Raji (cell line): ENCODE data around the gene LHFPL2.

Experiments used
- POLR2A ChIP-seq: IDR thresholded peaks from 2 replicates; pipeline ENCODE4 v1.6.1; 2011; ENCODE audit warnings: low read depth, low read length, control low read depth; ENCODE audit not compliant: insufficient read depth

LHFPL2 gene

GRCh38 chr5:78634229-78634628 is 14.3 kb downstream of the LHFPL2 start:
- no peak for TF ChIP-seq POLR2A

- no peak for TF ChIP-seq POLR2A
These were observed 14.9 kb downstream of the LHFPL2 start for GRCh38 chr5:78633700-78634099.

GRCh38 chr5:78632467-78632866 is 16.1 kb downstream of the LHFPL2 start:
- no peak for TF ChIP-seq POLR2A

GRCh38 chr5:78631931-78632330 is 16.6 kb downstream of the LHFPL2 start:
- TF ChIP-seq POLR2A = no peak

- TF ChIP-seq POLR2A = no peak
These were observed 18.5 kb downstream of the LHFPL2 start for GRCh38 chr5:78630047-78630446.

GRCh38 chr5:78629624-78630023 is 18.9 kb downstream of the LHFPL2 start:
- TF ChIP-seq POLR2A = no peak

DNA sequence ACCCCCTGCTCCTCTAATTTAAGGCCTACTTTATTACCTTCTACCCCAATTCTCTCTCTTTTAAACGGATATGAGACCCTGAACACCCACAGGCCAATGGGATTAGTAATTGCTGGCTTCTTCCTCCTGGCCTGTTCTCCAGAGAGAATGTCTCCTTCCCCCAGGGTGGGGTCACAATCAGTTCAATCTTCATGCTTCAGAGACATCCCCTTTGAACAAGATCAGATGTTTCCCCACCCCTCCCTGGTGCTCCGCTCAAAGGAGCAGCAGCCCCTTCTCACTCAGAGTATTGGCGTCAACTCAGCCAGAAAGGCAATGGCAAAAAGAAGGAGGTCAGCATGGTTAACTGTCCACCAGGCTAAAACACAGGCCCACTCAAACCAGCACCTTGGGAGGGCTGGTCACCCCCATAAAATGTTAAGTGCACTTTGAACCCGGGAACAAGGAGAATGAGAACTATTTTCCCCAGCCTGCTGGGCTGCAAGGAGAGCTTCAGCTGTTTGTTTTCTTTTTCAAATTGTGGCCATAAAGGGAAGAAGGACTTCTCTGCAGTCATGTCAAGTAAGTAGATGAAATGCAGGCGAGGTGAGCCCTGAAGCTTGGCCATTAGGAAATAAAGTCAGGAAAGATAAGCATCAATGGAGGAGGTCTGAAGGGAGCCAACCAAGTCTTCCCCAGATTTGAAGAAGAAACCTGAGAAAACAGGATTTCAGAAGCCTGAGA is 20.1 kb downstream of the LHFPL2 start:
- TF ChIP-seq POLR2A = no peak

GRCh38 chr5:78627766-78628165 is 20.8 kb downstream of the LHFPL2 start:
- TF ChIP-seq POLR2A = no peak

DNA sequence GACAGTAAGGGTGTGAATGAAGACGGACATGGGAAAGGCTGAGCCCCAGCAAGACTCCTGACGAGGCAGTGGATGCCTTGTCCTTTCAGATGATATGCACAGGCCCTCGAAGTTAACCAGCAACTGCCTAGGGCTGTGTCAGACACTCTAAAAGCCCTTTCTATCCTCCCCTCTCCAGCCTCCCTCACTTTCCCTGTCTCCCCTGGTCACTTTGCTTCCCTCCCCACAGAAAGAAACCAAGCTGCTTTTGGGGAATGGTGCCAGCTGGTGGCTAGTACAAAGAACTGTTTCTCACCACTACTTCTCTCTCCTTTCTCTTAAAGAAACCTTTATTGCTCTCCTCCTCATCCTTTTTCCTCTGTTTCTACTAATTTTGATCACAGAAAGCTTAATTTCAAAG is 21.4 kb downstream of the LHFPL2 start:
- TF ChIP-seq POLR2A = no peak

- no peak for TF ChIP-seq POLR2A
These were observed 22.5 kb downstream of the LHFPL2 start for GRCh38 chr5:78626009-78626571.

DNA sequence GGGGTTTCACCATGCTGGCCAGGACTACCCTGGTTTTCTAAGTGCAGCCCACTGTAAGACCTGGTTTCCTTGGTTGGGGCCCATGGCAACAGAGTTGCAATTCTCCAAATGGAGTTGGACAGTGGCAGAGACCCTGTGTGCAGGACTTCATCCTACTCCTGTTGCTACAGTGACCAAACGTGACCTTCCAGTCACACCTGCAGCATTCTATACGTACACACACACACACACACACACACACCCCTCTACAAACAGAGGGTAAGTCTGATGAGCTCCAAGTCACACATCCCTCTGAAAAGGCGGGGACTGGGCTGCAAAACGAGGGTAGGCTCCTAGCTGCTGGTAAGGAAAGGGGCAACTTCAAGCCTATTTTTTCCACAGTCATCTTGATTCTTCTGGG is 23.6 kb downstream of the LHFPL2 start:
- no peak for TF ChIP-seq POLR2A

DNA sequence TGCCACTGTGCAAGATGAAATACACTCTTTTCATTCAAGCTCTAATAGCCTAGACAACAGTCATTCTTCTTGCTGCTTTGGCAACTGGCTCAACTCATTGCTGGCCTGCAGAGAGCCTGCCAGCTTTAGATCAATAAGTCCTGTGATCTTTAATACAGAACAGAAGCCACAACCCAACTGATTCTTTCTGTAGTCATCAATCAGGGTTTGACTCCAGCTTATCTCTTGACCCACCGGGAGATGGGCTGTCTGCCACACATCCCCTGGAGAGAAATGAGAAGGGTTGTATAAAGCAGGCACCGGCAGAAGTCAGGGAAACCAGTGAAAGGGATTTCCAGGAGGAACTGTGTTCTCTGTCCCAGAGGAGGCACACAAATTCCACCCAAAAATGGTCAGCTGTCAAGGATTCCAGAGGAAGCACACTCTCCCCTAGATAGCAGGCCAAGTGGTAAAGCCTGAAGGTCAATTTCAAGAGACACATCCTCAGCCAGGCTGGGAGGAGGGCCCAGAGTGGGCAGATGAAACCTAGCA is 24.5 kb downstream of the LHFPL2 start:
- no peak for TF ChIP-seq POLR2A

DNA sequence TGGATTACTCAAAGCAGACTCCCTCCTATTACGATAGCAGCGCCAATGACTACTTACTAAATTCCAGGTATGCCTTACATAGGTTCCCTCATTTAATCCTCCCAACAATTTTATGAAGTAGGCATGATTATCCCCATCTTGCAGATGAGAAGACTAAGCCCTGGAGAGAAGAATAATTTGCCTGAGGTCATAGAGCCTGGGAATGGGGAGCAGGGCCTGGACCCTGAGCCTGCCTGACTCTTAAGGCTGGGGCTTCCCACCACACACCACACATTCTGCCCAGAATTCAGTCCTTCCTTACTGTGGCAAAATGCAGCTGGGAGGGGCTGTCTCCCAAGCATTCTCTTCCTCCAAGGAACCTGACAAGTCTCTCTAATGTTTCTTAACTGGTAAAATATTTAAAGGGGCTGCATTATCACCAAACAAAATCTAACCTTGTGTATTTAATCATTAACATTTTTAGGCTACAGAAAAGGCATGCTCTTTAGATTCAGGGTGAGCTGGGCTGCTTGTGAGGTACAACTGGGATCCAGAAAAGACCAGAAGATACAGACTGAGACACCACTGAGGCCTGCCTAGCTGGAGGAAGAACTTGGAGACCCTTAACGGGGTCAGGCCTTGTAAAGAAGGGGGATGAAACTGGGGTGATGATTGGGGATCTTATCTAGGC is 26.1 kb downstream of the LHFPL2 start:
- no peak for TF ChIP-seq POLR2A

DNA sequence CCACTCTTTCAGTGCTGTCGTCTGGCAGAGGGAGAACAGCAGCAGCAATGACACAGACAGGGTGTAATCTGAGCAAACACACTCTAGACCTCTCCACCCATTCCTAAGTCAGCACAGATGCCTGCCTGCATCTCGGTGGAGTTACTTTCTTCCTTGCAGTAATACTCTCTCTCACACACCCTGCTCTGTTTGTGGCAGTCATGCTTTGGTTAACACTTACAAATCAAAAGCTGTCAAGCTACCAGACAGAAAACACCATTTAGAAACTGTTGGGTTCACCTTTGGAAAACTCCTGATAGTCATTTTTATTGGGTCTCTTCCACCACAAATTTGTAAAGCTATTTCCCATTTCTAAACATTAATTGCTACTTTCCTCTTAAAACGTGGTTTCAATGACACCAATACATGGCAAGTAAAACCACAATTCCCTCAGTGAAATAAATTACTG is 27.3 kb downstream of the LHFPL2 start:
- TF ChIP-seq POLR2A = no peak

- TF ChIP-seq POLR2A = no peak
These were observed 30.3 kb downstream of the LHFPL2 start for GRCh38 chr5:78618303-78618702.

DNA sequence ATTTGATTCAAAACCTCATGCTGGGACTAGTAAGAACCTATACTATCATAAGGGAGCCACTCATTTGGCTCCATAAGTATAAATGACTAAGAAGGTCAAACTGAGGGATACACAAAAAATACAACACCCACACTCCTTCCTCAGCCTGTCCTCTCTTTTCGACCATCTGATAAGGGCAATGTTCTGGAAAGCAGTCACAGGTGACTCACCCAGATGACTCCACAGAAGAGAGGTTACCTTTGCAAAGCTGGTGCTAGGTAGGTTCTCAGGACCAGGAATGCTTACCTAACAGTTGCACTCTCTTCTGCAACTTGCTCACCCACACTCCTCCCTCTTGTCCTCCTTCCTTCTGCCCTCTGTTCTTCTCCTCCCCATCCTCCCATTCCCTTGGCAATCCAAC is 32.9 kb downstream of the LHFPL2 start:
- no peak for TF ChIP-seq POLR2A

DNA sequence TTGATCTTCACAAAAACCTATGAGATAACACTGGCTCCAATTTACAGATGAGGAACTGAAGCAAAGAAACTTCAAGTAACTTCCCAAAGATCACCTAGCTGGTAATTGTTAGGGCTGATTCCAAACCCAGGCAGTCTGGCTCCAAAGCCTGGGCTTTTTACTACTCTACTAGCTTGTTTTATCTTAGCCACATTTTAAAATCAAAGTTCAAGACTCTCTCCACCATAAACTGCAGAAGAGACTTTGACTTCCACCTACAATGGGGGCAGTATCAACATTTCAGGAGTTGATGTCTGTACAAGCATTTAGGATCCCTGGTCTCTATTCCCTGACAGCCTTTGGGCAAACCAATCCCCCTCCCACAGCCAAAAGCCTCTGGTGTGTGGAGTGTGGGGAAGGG is 33.8 kb downstream of the LHFPL2 start:
- no peak for TF ChIP-seq POLR2A

GRCh38 chr5:78613756-78614155 is 34.8 kb downstream of the LHFPL2 start:
- TF ChIP-seq POLR2A = no peak
